Activated CD4-positive, CD25-positive, alpha-beta regulatory T cell treated with anti-CD3 and anti-CD28 coated beads, Interleukin-2, amount 50 U/mL, for 72 hours (primary cell): ENCODE results near the gene LIG4.
A peak's percentile ranks its signal among the peaks of the same experiment; 100 is the strongest.
"Not testable (repeated sequence)": the region's sequence is repeated elsewhere in the genome, so short reads cannot be mapped to it uniquely, and the experiment has no call there.

ENCODE experiments used
- DNase-seq: peaks from one replicate; pipeline ENCODE4 v3.0.0; 2021

Gene LIG4

DNA sequence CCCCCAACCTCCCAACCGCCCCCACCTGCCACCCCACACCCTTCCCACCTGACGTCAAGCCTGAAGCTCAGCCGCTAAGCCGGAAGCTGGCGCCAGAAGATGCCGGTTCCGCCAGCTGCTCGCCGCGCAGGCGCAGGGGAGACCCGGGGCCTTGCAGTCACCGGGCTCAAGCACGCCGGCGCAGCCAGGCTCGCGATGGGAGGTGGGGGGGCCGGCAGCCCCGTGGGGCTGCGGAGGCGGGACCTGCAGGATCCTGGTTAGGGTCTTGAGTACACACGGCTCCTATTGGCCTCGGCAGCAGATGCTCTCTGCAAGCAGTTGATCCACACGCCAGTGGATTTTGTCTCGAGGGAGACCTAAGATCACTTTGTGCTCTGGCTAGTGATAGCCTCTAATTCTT is at the start of gene LIG4:
Gene LIG4 (minus strand): TSS at position 101 of the 400 bp plus-strand sequence. CDS start 4,268 bp downstream, outside the sequence.
- peak; percentile 87 for DNase-seq

DNA sequence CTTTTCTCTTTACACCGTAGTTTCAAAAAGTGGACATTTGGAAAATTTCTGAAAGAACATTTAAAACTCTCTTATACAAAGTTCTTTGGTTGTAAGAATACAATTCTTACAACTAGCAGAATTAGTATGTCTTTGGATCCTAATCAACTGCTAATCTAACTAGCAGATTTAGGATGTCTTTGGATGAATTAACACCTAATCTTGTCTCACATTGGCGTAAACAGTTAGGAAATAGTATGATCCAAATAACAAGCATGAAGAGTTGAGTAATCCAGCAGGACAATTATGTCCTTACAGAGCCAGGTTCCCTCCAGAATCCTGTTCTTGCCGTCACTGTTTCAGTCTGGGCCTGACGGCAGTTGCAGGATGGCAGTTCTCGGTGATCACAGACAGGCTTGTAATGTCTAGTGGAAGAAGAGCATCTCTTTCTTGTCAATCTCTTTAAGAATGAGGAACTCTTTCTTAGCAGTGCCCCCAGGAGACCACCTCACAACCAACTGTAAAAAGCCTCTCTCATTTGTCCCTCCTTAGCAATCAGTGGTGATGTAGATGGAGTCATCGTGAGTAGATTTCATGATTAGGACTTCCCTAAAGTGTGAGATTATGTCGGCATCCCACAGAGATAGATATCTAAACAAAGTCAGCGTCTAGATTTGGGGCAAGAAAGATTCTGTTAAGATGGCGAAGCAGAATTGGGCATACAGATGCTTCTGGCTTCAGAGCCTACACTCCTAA is 48.5 kb upstream of the LIG4 start:
- DNase-seq: no peak

DNA sequence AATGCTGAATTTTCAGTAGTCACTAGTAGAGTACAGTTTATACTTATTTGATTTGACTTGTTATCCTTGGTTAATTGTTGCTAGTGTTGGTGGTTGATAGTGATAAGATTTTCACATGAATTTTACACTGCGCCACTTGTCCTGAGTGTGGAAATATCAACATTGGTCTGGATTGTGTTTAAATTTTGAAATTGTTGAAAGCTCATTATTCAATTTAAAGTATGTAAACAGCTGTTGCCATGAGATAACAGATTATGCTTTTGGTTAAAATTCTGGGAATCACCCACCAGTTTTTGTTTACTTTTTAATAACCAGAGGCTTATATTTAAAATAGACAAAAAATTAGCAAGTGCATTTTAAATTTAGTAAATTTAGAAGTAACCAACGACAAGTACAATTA is 41.9 kb upstream of the LIG4 start:
- no peak for DNase-seq

DNA sequence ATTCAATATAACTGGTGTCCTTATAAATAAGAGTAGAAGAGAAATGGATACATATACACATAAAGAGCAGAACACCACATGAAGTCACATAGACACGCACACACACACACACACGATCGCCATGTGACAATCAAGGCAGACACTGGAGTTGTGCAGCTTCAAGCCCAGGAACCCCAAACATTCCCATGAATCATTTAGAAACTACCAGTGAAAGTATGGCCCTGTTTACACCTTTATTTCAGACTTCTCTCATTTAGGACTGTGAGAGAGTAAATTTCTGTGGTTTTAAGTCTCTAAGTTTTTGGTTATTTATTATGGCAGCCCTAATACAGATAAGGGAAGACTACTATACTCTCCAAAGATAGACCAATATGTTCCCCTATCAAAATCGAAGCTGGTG is 33.8 kb upstream of the LIG4 start:
- no peak for DNase-seq

DNA sequence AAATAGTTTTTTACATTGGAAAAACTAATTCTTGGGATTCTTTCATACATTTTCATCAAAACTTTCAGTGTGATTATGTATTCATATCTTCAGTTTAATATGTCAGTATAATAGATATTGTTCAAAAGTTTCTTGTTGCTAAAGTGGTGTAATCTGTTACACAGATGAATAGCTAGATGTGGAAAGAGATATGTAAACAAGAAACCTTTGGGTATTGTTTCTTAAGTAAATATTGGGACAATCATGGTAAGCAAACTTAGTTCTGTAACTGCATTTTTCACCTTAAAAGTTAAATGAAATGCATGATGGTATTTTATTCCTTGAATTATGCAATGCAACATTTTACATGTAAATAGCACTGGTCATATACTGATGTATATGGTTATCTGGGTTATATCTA is 15.0 kb upstream of the LIG4 start:
- no peak for DNase-seq

DNA sequence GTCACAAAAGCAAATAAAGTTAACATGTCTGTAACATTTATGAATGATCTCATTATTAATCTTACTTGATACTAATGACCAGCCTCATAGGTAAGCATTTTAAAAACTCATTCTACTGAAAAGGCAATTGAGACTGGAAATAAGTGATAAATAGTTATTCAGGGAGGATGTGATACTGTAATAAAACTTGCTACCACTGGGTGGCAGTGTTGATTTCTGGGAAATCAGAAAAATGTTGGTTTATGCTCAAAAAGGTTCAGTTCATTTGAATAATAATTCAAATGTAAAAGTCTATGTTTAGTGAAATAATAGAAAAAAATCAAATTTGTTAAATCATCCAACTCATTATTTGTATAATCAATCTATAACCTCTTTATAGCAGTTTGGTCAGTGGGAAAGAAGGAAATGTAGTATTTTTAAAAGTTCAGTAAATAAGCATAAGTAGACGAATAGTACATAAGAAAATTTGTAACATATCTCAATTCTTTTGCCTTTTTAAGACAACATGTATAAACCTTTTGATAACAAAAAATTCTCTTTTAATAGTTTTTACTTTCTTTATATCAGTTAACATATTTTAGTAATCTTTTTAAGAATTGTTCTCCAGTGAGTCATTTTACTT is 12.4 kb upstream of the LIG4 start:
- no peak for DNase-seq

DNA sequence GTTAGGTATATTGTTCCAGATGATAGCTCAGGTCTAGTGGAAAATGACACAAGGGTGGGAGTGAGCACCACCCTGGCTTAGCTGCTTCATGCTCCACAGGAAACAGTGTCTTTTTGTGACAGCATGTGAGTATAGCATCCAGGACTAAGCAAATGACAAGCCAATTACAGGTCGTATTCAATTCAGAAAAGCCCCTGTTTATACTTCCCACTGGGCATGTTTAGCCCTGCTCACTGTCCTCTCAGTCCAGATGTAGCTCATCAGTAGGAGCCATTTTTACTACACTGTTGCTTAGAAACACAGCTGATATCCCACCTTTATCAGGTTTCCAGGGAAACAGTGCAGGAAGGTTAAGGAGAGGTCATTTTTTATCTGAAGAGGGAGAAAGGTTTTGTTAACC is 10.8 kb upstream of the LIG4 start:
- no peak for DNase-seq

DNA sequence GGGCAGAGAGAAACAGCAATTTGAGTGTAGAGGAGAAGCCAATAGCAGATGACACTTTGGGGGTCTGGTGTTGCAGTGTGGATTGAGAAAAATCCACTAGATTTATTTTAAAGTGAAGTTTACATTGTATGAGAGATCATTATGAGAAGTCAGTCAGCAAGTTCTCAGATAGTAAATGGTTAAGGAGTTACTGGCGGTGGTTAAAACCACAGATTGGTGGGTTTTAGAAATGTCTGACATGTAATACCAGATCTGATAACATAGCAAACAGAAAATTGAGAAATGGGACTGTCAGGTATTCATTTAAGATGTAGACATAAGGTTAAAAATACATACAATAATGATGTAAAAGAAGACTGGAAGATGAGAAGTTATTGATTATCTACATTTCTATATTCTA is 10.1 kb upstream of the LIG4 start:
- DNase-seq: no peak

DNA sequence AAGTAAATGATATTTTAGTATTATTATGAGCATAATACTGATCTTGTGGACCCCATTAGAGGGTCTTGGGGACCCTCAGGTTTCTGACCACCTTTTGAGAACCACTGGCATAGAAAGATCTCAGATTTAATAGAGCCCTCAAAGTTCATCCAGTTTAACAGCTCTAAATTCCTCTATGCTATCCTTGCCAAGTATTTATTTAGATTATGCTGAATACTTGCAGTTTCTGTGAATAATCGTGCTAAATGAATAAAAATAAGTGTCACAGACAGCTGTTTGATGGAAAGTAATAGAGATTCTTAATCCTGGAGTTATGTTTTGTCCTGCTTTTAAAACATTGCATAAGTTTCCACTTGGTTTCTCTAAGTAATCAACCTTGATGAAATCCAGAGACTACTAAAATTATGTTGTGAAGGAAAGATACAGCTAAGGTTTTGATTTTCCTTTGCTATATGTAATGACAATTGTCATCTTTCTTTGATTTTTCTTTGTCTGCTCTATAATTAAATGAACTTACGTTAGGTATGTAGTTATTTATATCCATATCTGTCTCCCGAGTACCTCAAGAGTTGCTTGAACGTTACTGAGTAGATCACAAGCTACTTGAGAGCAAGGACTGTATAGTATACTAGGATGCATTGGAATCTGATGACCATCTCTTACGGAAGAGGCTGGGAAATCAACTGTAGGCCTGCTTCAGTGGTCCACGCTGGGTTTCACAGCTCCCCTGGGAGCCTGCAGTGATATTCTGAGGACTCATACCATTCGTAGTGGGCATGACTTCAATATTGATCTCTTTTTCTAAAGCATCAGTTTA is 8.6 kb upstream of the LIG4 start:
- no peak for DNase-seq

DNA sequence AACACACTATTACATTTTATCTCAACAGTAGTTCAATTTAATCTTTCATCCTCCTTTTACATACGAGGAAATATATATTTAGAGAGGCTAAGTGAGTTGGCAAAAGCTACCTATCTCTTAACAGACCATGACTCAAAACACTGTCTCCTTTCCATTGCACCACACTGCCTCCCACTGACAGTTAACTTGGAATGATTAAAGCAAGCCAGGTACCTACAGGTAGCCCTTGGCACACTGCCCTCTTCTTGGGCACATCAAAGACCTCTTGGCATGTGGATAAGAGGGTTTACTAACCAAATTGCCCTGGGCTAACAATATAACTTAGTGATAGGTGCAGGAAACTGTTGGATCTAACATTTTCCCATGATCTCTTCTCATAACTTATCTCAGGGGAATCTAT is 4.7 kb upstream of the LIG4 start:
- DNase-seq: no peak

DNA sequence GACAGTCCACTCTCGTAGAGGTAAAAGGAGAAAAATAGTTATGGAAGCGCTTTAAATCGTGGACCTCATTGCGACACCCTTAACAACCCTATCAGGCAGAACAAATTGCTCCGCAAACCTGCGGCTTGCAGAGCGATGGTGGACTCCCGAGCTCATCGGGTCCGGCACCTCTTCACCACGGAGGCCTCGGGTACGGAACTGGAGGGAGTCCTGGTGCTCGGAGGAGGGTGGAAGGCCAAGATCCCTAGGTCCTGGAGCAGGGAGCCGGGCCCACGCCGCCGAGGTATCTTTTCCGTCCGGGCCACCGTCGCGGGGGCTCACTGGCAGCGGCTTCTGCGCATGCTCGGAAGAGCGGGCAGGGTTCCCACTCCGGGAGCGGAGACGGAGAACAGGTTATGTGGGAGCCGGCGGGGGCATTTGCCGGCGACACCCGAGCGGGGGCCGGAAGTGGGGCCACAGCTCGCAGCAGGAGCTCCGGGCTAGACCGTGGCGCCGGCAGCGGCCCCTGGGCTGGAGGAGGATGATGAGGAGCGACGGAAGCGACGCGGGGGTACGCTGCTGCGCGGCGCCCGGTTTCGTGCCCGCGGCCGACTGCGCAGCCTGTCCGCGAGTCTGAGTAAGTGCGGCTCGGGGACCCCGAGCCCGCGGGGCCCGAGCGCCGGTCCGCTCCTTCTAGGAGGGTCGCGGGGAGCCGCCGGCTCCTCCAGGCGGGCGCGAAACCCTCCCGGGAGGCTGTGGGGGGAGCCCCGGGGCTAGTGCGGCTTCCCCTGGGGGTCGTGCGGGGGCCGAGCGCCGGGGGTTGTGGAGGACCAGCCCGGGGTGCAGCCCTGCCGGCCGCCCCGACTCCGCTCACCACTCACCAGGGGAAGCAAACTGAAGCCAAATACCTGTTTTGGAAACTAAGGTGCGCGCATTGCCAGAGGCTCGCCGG is 3.0 kb upstream of the LIG4 start, which contains the start of gene ABHD13:
Gene ABHD13 (plus strand): TSS at position 349 of the 931 bp plus-strand sequence. CDS start 10,827 bp downstream, outside the sequence.
- peak; percentile 90 for DNase-seq

DNA sequence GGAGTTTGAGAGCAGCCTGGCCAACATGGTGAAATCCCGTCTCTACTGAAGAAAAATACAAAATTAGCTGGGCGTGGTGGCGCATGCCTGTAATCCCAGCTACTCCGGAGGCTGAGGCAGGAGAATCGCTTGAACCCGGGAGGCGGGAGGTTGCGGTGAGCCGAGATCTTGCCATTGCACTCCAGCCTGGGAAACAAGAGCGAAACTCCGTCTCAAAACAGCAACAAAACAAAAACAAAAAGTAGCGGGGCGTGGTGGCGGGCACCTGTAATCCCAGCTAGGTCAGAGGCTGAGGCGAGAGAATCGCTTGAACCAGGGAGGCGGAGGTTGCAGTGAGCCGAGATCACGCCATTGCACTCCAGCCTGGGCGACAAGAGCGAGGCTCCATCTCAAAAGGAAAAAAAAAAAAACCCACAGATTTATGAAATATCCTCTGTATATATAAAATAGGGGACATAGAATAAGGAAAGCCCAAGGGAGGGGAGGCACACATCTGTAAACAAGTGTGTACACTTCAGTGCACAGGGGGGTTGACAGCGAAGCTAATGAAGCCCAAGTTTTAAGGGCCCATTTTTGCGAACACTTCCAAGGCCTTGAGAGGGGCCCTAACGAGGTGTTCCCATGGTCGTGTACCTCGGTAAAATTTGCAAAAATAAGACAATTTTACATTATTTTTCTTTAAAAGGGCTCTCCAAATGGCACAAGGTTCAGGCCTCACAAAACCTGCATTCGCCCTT is 2.1 kb upstream of the LIG4 start:
- not testable (repeated sequence) for DNase-seq

DNA sequence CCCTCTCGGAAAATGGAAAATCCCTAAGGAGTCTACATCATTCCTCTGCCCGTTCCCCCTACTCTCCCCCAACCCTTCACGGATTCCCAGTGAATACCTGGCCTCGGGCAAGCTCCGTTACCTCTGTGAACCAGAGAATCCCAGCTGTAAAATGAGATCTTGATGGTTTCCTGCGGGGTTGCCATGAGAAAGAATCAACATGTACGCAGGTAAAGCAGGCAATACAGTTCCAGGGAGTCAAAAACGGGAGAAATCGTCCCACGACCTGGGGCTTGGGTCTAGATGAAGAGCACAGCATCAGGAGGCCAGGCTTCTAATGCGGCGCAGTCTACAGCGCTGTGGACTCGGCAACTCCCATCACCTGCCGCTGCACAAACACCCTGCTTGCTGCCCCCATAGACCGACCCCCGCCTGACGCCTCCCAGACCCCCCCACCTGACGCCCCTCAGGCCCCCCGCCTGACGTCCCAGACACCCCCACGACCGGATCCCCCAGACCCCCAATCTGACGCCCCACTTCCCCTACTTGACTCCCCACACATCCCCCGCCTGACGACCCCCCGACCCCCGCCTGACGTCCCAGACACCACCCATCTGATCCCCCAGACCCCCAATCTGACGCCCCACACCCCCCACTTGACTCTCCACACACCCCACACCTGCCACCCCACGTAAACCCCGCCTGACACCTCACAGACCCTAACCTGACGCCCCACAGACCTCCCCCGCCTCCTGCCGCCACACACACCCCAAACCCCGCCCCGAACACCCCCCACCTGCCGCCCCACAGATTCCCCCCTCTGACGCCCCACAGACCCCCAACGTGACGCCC is 680 bp downstream of the LIG4 start:
- no peak for DNase-seq

DNA sequence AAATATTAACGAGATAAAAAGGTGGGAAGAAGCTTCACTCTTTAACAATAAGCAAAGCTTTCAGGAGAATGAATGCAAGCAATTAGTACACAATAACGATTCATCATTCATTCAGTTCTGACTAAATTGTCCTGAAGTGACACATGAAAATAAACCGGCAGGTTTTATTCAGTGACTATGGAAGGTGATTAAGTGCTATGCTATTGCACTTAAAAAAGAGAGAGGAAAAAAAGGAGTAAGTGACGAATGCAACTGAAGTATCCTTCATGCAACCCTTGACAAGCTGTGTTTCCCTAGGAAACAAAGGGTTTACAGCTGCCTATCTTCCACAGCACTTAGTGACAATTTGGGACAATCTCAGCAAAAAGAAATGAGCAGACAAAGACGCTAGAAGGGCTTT is 1.4 kb downstream of the LIG4 start:
- no peak for DNase-seq

DNA sequence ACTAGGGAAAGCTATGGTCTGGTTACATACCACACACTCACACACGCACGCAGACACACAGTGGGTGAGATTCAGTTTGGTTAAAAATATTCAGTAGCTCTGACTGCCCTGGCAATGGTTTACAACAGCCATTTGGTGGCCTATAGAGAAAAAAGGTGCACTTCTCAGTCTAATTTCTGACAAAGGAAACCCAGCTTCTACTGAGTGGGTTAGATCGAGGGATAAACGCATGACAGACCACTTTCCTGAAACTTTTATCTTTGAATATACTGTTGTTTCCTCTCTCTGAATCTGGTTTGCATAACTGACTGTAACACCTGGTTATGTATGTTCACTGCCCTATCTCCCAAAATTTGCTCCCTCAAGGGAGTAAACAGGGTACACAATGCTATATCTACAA is 2.5 kb downstream of the LIG4 start:
- no peak for DNase-seq

DNA sequence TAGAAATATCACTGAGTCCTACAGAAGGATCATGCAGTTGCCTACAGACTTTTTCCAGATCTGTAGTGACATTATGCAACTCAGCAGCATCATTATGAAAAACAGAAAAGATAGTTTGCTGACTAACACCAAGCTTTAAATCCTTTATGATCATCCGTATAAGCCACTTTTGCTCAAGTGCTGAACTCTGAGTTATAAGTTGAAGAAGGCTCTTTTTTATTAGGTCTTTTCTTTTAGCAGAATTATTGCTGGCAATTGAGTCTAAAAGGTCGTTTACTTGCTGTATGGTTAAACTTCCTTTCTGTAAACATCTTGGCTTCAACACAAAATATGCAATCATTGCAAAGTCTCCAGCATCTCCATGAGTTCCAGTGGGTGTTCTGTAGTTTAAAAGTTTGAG is 4.8 kb downstream of the LIG4 start:
- DNase-seq: no peak

DNA sequence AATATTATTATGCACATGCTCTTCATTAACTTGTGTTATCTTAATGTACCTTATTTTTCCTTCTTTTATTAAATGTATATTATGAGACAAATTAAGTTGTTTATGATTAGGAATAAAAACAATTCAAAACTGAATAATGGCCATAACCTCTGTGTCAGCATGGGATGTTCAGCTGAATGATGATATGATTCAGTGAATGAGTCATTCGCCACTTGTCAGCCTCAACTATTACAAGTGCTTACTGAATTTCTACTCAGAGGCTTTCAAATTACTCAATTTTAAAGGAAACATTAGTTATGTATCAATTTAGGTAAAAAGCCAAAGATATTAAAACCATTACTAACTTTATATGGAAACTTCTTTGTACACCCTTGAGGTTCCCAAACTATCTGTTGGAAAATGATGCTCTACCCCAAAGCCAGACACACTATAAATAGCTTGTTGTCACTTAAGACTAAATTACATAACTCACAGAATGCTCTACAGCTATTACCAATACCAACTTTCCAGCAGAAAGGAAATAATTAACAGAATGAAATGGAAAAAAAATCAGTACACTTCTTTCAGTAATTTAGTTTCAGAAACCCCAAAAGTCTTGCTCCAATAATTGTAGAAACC is 14.4 kb downstream of the LIG4 start:
- DNase-seq: no peak

DNA sequence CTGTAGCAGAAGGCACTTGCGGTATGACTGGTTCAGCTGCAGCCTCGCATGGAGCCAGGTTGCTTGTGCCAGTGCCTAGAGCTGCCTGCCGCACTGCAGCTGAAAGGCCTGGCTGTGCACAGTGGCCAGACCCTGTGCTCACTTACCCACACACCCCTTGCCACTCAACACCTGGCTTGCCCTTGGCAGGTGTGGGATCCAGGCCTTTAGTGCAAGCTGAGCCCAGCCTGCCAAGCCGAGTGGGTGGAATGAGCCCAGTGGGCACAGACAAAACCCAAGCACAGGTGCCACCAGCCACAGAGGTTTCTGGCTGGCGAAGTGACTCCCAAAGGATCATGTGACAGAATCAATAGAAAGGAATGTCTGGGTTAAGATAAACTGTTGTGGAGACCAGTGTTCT is 19.5 kb downstream of the LIG4 start:
- DNase-seq: no peak

DNA sequence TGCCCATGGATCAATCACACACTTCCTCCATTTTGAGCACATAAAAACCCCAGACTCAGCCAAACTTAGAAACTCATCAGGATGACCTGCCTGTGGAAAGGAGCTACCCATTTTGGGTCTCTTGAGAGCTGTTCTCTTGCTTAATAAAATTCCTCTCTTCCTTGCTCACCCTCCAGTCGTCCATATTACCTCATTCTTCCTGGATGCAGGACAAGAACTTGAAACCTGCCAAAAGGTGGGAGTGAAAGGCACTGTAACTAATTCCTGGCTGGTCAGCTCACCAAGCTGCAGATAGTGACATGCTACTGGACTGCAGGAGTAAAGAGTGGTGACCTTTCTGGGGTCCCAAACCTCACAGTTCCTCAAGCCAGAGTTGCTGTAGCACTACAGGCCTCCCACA is 20.2 kb downstream of the LIG4 start:
- no peak for DNase-seq

DNA sequence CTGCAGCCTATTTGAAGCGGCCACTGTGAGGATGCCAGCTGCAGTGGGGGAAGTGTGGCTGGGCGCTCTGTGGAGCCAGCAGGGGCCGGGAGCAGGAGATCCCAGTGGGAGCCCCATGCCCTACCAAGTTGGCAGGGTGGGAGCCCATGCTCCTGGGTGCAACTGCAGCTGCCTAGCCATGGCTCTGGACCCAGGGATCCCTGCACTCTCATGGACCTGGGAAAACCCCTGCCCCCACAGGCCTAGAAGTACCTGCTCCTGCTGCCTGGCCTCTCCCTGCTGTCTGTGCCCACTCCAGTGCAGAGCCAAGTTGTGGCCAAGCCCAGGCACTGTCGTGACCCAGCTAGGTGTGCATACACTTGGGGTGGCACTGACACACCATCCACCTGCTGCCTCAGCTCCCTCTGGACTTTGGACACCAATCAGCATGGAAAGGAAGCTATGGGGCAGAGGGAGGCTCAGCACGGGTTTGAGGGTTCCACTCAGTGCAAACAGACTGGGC is 20.9 kb downstream of the LIG4 start:
- DNase-seq: no peak
